GM12891 (cell line): Measurements from ENCODE around the gene PALB2.

ENCODE experiments used
- POLR2A ChIP-seq: IDR thresholded peaks from 2 replicates; pipeline ENCODE4 v1.6.1; 2011; ENCODE audit warnings: low read depth, low read length, control low read depth
- POLR2AphosphoS5 ChIP-seq: IDR thresholded peaks from 2 replicates; pipeline ENCODE4 v1.6.1; 2011; ENCODE audit warnings: low read depth, low read length, control low read depth

DNA sequence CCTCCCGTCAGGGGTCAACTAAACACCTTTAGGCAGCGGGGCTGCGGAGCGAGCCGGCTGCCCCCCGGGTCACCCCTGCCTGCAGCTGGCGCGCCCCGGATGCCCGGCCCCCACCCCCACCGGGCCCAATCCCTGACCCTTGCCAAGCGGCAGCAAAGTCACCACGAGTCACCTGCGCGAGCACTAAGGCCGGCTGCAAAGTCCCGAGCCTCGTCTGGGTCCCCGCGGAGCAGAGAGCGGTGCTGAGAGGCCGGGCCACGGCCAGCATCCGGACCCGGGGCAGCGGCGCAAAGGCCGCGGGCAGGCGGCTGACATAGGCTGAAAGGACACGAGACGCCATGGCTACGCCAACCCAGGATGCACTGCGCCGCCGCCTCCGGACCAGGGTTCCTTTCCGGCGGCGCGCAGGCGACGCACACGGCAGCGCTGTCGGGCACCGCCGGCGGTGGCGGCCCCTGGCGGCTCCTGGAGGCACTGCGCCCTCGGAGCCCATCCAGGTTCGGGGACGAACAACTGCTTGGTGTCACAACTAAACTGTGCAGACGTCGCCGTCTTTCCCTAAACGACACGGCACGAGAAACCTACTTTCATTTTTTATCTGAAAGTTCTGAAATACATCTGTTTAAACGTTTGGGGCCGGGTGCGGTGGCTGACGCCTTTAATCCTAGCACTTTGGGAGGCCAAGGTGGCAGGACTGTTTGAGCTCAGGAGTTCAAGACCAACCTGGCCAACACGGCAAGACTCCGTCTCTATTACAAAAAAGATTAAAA is 45.0 kb downstream of the PALB2 start, which contains the start of gene NDUFAB1:
- TF ChIP-seq POLR2AphosphoS5, result peak; percentile 76
- peak; percentile 77 for TF ChIP-seq POLR2A
